NCI-H460 (cell line): Measurements from ENCODE around the gene PAX7. TPM values are rescaled to one million over a fixed set of nuclear protein-coding genes. Genes with fewer than 3 reads are reported as not detected.
"Not testable (repeated sequence)": the region's sequence is repeated elsewhere in the genome, so short reads cannot be mapped to it uniquely, and the experiment has no call there.

Experiments used
- DNase-seq: peaks from one replicate; pipeline ENCODE4 v3.0.0-alpha.2; 2016; ENCODE audit warnings: low read depth; ENCODE audit errors: extremely low read depth
- total RNA-seq: library from RNA; depleted of rRNA; stranded (reverse); fragments of >200 nt; shearing (Covaris generic); gene quantifications from 2 replicates; pipeline ENCODE4 v1.2.3, GENCODE V29; 2014

Gene PAX7
- total RNA-seq, 1 experiment from 2014 or later = 1.4 TPM

DNA sequence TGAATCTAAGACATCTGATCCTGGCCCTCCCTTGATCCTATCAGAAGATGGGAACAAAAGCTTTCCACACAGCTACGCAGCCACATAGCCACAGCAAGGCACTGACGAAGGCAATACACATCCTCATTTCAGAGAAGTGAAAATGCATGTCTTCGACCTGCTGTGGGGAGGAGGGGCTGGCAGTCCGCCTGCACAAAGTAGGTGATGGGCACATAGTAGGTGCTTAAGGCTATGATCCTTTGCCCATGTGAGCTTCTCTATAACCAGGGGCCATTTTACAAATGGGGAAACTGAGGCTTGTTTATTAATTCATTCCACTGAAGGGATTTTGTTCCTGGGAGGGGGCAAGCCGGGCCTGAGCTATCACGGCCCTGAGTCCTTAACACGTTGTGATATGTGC lies 94.2 kb downstream of the PAX7 start:
- no peak for DNase-seq

GRCh38 chr1:18725231-18725895 lies 94.7 kb downstream of the PAX7 start:
- no peak for DNase-seq

- no peak for DNase-seq
Measured at GRCh38 chr1:18726368-18726767, 95.7 kb downstream of the PAX7 start.

GRCh38 chr1:18727956-18728355 lies 97.3 kb downstream of the PAX7 start:
- DNase-seq = no peak

DNA sequence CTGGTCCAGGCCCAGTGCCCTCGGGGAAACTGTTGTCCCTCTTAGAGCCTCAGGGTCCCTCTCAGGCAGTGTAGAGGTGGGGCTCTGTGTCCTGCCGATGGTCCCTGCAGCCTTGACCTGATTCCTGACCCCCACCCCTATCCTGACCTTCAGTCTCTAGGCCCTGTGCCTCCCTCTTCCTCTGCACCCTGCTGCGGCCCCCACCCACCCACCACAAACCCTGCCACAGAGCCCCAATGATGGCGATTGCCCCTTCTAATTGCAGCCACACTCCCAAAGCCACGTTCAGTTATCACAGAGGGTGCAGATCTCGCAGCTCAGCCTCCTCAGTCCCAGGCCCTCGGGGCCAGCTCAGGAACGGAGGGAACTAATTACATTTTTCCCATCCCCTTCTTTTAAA lies 99.7 kb downstream of the PAX7 start:
- DNase-seq = no peak

DNA sequence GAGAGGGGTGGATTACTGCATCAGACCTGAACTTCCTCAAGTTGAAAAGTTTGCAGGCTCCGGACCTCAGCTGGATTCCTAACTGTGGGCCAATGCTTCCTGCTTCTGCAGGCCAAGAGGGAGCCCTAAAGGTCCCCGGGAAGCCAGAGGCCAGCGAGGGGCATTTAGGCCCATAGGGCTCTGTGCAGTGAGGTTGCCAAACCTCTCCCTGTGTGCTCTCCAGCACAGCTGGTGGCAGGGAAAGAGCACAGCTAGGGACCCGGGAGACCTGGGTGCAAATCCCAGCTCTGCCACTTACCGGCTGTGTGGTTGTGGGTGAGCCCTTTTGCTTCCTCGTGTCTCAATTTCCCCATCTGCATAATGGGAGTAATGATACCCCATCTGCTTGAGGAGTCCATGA lies 100.5 kb downstream of the PAX7 start:
- DNase-seq = no peak

DNA sequence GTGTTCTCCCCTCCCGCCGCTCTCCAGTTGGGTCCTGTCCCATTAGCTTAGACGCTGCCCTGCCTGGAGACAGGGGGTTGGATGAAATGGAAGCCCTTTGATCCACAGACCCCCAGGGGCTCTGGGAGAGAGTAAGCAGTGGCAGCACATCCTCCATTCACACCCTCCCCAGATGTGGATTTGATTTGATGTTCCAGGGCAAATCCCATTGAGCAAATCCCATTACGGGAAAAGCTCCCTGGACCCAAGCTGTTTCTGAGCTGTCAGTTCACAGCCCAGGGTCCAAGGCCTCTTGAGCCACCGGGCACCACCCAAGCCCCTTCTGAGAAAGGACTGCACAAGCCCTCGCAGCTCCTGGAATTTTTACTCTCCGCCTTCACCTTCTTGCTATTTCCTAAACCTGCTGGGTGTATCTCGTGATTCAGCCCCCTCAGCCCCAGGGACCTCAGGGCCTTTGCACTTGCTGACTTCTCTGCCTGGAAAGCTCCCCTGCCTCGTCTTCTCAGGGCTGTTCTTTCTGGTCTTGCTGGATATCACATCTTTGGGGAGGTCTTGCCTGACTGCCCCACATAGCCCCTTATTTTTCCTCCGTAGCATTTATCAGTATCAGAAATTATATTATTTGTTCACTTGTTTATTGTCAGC lies 101.1 kb downstream of the PAX7 start:
- no peak for DNase-seq

DNA sequence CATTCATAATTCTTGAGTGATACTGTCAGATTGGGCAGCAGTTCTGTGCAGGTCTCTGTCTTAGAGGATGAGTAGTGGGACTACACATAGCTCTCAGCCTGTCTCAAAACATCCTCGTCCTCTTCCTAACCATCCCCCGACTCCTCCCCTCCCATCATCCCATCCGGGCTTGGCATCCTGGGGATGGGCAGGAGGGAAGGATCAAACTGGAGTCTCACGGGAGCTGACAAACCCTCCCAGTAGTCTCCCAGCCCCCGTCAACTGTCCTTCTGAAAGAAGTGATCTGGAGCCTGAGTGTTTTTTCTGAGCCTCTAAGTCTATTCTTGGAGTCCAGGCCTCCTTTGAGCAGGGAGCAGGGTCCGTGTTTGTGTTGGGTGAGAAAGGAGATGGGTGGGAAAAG lies 102.0 kb downstream of the PAX7 start:
- no peak for DNase-seq

- no peak for DNase-seq
Measured at GRCh38 chr1:18734001-18734400, 103.4 kb downstream of the PAX7 start.

- DNase-seq = no peak
Measured at GRCh38 chr1:18734461-18735223, 104.0 kb downstream of the PAX7 start.

GRCh38 chr1:18735224-18735997 lies 104.8 kb downstream of the PAX7 start:
- no peak for DNase-seq

DNA sequence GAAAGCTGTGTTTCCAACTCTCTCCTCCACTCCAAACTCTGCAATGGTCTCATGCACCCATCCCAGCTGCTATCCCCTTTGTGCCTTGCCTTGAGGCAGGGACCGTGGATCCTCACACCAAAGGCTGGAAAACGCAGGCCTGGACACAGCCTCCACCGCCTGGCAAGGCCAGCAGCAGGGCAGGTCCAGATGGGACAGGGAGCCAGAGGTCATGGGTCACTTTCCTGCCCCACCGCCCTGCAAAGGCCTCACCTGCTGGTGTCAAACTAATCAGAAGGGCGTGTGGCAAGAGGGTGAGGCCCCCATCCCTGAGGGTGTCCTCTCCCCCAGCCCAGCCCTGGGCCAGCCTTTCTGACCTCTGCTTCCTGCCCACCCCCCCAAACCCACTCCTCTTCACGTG lies 106.3 kb downstream of the PAX7 start:
- DNase-seq = no peak

GRCh38 chr1:18738126-18738525 lies 107.5 kb downstream of the PAX7 start:
- no peak for DNase-seq

GRCh38 chr1:18738617-18739016 lies 108.0 kb downstream of the PAX7 start:
- no peak for DNase-seq

GRCh38 chr1:18739408-18739807 lies 108.8 kb downstream of the PAX7 start:
- no peak for DNase-seq

- no peak for DNase-seq
Measured at GRCh38 chr1:18739897-18740296, 109.3 kb downstream of the PAX7 start.

DNA sequence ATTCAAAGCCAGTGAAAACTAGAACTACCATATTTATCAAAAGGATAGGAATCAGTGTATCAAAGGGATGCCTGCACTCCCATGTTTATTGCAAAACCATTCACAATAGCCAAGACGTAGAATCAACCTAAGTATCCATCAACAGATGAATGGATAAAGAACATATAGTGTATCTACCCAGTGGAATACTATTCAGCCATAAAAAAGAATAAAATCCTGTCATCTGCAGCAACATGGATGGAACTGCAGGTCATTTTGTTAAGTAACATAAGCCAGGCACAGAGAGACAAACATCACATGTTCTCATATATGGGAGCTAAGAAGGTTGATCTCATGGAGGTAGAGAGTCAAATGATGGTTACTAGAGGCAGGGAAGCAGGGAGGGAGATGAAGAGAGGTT lies 110.0 kb downstream of the PAX7 start:
- no peak for DNase-seq

- no peak for DNase-seq
Measured at GRCh38 chr1:18743233-18743632, 112.6 kb downstream of the PAX7 start.

GRCh38 chr1:18744381-18744780 lies 113.7 kb downstream of the PAX7 start:
- not testable (repeated sequence) for DNase-seq

DNA sequence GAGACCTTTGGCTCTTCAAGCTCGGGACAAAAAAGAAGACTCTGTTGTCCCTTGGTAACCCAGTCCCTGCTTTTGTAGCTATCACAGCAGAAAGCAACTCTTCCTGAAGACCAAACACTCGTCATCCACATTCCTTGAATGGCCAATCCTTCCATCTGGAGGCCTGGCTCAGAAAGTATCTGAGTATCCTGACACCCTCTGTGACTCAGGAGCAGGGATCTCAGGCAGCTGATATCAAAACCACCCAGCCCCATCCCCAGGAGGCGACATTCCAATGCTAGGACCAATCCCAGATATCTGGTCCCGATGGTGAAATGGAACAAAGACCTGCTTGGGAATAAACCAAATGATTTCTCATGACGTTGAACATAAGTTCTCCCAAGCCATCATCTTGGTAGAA lies 116.3 kb downstream of the PAX7 start:
- no peak for DNase-seq

DNA sequence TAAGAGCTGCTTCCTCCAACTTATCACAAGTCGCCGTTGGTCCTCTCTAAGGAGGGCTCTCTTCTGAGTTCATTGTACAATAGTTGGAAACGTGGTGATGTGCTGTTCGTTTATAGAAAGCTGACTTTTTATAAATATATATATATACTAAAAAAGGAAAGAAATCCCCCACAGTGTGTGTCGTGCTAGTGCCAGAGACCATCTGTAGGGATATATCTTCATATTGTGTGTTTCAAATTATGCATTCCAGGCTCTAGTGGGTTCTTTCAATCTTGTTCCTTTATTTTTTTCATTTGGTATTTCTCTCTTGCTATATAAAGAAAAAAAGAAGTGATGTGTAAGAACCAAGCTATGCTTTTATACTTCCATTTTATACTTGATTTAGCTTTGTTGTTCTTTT lies 117.0 kb downstream of the PAX7 start:
- no peak for DNase-seq
